ENCODE results near the gene CHGA. TPM values are rescaled to one million over a fixed set of nuclear protein-coding genes. Genes with fewer than 3 reads are reported as not detected.

The CHGA gene
- total RNA-seq, 1 experiment from 2014 or later = 8.5 TPM

DNA sequence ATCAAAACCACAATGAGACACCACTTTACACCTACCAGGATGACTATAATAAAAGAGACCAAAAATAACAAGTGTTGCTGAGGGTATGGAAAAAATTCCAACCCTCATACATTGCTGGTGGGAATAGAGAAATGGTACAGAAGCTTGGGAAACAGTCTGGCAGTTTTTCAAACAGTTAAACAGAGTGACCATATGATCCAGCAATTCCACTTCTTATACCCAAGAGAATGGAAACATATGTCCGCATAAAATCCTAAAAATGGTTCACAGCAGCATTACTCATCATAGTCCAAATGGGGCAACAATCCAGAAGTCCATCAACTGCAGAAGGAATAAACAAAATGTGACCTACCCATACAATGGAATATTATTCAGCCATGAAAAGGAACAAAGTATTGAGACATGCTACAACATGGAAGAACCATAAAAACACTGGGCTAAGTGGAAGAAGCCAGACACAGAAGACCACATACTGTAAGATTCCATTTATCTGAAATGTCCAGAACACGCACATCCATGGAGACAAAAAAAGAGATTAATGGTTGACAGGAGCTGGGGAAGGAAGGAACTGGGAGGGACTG is 44.5 kb downstream of the CHGA start:
- Mint-ChIP-seq H3K4me1 (peaks cover 54% of the 10 kb centered on the region), H3K4me3 (no peak overlapping the region), H3K27ac (no peak overlapping the region), H3K27me3 (ENCODE audit: low read depth) (no peaks in the 10 kb centered on the region), H3K9me3 (peaks cover 15% of the 10 kb centered on the region), H3K36me3 (peaks cover 10% of the 10 kb centered on the region)
- CTCF ChIA-PET = no interaction called here
- DNase-seq (ENCODE audit: low spot score) = no peak
- TF ChIP-seq NR1H2 (CRISPR knock-in tag; IDR thresholded peaks at IDR 0.05) = no peak
- TF ChIP-seq CBFB (CRISPR knock-in tag; IDR thresholded peaks at IDR 0.05; ENCODE audit: low read depth) = no peak
- POLR2A ChIA-PET = no interaction called here
- ATAC-seq = no peak

DNA sequence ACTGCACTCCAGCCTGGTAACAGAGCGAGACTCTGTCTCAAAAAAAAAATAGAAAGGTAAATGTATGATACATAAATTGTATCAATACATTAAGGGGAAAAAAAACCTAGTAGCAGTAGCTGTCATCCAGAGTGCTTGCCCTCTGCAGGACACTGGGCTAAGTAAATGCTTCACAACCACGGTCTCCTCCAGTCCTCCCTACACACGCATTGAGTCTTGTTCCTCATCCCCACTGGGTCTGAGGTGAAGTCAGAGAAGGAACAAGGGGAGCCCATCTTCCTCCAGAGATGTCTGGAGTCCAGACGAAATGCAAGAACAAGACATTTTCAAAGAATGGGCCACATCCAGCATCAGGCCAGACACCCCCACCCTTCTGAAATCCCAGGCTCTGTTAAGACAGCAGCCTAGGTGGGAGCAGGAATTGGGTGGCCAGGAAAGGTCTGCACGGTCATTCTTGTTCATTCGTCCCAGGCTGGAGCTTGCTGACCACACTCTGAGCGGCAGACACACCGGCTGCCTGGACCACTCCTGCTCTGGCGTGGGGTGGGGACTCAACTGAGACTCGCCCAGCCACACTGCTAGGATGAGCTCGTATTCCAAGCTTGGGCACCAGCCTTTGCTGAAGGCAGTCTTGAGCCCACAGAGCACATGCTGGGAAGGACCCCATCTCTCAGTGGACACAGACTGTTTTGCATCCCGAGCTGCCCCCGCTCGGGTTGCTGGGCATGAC is 45.5 kb downstream of the CHGA start:
- H3K36me3 Mint-ChIP-seq = peaks cover 10% of the 10 kb centered on the region
- CTCF ChIA-PET = interaction anchor here (0.7 to 1.9 kb wide), 7 partner anchors 13 to 216 kb away, joined by 3 to 14 read pairs (median 3); partner anchors contain the start of genes LYSET and MOAP1
- no peaks in the 10 kb centered on the region for H3K27me3 Mint-ChIP-seq (ENCODE audit: low read depth)
- H3K27ac Mint-ChIP-seq = no peak overlapping the region
- POLR2A ChIA-PET = no interaction called here
- DNase-seq (ENCODE audit: low spot score) (no peak), ATAC-seq (no peak)
- peaks cover 57% of the 10 kb centered on the region for H3K4me1 Mint-ChIP-seq
- H3K9me3 Mint-ChIP-seq = peaks cover 15% of the 10 kb centered on the region
- H3K4me3 Mint-ChIP-seq = no peak overlapping the region
- TF ChIP-seq, protein P1, sequence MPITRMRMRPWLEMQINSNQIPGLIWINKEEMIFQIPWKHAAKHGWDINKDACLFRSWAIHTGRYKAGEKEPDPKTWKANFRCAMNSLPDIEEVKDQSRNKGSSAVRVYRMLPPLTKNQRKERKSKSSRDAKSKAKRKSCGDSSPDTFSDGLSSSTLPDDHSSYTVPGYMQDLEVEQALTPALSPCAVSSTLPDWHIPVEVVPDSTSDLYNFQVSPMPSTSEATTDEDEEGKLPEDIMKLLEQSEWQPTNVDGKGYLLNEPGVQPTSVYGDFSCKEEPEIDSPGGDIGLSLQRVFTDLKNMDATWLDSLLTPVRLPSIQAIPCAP (CRISPR knock-in tag; IDR thresholded peaks at IDR 0.05) = no peak
- no peak for TF ChIP-seq ZNF396 (CRISPR knock-in tag; IDR thresholded peaks at IDR 0.05; ENCODE audit: borderline replicate concordance)
- TF ChIP-seq, protein P2, sequence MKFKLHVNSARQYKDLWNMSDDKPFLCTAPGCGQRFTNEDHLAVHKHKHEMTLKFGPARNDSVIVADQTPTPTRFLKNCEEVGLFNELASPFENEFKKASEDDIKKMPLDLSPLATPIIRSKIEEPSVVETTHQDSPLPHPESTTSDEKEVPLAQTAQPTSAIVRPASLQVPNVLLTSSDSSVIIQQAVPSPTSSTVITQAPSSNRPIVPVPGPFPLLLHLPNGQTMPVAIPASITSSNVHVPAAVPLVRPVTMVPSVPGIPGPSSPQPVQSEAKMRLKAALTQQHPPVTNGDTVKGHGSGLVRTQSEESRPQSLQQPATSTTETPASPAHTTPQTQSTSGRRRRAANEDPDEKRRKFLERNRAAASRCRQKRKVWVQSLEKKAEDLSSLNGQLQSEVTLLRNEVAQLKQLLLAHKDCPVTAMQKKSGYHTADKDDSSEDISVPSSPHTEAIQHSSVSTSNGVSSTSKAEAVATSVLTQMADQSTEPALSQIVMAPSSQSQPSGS (CRISPR knock-in tag; IDR thresholded peaks at IDR 0.05; ENCODE audit: borderline replicate concordance, low read depth) = no peak
- TF ChIP-seq E2F5 (CRISPR knock-in tag; IDR thresholded peaks at IDR 0.05) = no peak
- no peak for TF ChIP-seq USF2 (CRISPR knock-in tag; IDR thresholded peaks at IDR 0.05)
- no peak for TF ChIP-seq TEAD4 (CRISPR knock-in tag; IDR thresholded peaks at IDR 0.05)
- TF ChIP-seq EMX1 (CRISPR knock-in tag; IDR thresholded peaks at IDR 0.05) = no peak
- no peak for TF ChIP-seq ZNF423 (CRISPR knock-in tag; IDR thresholded peaks at IDR 0.05)
- TF ChIP-seq, protein P3, sequence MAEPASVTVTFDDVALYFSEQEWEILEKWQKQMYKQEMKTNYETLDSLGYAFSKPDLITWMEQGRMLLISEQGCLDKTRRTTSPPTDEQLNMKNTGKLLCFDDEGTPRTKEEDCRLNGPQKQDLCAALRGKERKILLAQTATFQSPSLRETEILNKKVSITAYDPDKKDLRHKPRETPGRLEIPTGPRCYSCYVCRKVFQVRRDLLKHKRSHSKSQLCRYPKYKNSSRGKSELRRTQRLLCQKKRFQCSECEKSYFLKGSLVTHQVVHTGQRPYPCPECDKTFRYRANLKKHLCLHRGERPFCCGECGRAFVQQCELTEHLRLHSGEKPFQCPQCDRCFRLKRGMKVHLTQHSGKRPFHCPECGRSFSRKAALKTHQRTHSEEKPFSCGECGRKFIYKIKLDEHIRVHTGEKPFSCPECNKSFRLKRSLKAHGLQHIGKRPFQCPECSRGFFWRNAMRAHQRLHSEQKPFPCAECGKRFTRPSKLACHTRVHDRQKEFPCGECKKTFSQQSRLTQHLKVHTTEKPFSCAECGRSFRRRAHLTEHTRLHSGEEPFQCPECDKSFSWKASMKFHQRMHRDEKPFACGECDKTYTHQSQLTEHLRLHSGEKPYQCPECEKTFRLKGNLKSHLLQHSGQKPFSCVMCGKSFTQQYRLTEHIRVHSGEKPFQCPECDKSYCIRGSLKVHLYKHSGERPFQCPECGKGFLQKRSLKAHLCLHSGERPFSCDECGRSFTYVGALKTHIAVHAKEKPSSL (CRISPR knock-in tag; conservative IDR thresholded peaks at IDR 0.05) = no peak
- TF ChIP-seq RELA (CRISPR knock-in tag; IDR thresholded peaks at IDR 0.05; ENCODE audit: borderline replicate concordance) = no peak
- TF ChIP-seq ESRRA (CRISPR knock-in tag; IDR thresholded peaks at IDR 0.05; ENCODE audit: borderline replicate concordance) = no peak
- TF ChIP-seq MYBL2 (CRISPR knock-in tag; IDR thresholded peaks at IDR 0.05) = no peak
- no peak for TF ChIP-seq SP1 (CRISPR knock-in tag; conservative IDR thresholded peaks at IDR 0.05)
- no peak for TF ChIP-seq FOXP4 (CRISPR knock-in tag; IDR thresholded peaks at IDR 0.05)
- TF ChIP-seq FOXJ3 (CRISPR knock-in tag; IDR thresholded peaks at IDR 0.05; ENCODE audit: borderline replicate concordance) = no peak
- TF ChIP-seq, protein P4, sequence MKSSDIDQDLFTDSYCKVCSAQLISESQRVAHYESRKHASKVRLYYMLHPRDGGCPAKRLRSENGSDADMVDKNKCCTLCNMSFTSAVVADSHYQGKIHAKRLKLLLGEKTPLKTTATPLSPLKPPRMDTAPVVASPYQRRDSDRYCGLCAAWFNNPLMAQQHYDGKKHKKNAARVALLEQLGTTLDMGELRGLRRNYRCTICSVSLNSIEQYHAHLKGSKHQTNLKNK (CRISPR knock-in tag; IDR thresholded peaks at IDR 0.05) = no peak
- TF ChIP-seq ZNF263 (CRISPR knock-in tag; IDR thresholded peaks at IDR 0.05; ENCODE audit: low read depth) = no peak
- no peak for TF ChIP-seq ARID4B (CRISPR knock-in tag; IDR thresholded peaks at IDR 0.05; ENCODE audit: borderline replicate concordance)
- TF ChIP-seq SOX15 (CRISPR knock-in tag; IDR thresholded peaks at IDR 0.05) = no peak
